GM21825 (cell line): Measurements from ENCODE around the gene CDX2.
A peak's percentile ranks its signal among the peaks of the same experiment; 100 is the strongest.
"Not testable (repeated sequence)": the region's sequence is repeated elsewhere in the genome, so short reads cannot be mapped to it uniquely, and the experiment has no call there.

Experiments
- ATAC-seq: cut with Tn5 transposase; IDR thresholded peaks from one replicate; pipeline ENCODE4 v1.9.1; 2021; ENCODE audit warnings: mild to moderate bottlenecking, moderate library complexity; ENCODE audit not compliant: unreplicated experiment

The CDX2 gene, protein sequence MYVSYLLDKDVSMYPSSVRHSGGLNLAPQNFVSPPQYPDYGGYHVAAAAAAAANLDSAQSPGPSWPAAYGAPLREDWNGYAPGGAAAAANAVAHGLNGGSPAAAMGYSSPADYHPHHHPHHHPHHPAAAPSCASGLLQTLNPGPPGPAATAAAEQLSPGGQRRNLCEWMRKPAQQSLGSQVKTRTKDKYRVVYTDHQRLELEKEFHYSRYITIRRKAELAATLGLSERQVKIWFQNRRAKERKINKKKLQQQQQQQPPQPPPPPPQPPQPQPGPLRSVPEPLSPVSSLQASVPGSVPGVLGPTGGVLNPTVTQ

DNA sequence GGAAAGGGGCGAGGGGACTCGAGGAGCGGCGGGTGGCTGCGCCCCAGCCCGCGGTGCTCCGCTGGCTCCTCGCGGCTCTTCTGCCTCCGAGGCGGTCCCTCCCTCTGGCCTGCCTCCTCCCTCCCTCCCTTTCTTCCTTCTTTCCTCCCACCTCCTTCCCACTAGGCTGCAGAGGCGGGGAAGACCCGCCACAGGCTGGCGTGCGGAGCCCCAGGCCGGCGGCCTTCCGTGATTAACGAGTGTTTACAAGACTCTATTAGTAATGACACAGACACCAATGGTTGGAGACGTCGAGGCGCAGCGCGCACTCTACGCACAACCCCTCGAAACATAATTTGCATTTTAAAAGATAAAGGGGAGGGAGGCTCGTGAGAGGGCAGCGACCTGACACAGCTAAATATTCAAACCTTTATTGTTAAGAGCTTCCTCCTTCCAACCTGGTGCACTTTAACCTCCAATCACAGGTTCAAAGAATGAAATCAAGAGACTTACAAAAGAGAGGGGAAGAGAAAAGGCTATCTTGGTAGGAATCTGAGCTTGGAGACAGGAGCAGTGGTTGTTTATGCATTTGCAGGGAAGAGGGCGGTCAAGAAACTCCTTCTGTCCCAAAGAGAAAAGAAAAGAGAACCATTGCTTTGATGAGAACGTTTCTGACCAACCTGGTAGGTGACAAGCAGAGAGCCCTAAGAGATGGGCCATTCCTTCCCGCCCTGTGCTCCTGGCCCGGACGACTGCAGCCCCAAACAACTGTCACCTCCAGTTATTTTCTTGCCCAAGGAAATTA lies at the start of gene CDX2:
Gene CDX2, minus strand, starts transcription at position 234 of the 784 bp plus-strand sequence. CDS start 309 bp downstream, outside the sequence.
- no peak for ATAC-seq

DNA sequence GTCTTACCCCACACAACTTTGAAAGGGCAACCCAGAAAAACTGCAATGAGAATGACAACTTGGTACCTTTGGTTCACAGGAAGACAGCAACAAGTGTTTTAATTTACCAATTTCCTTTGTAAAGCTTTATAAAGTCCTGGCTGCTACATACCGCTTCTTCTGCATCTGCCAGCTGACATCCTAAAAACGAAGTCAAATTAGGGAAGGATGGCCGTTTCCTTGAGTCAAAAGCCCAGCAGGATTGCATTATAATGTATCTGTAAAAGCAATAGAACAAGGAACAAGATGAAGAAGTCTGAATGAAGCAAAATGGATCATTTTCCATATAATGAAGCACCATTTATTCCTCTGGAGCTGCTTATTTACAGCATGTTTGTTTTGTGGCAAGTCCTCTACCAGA lies 45.2 kb upstream of the CDX2 start:
- no peak for ATAC-seq

DNA sequence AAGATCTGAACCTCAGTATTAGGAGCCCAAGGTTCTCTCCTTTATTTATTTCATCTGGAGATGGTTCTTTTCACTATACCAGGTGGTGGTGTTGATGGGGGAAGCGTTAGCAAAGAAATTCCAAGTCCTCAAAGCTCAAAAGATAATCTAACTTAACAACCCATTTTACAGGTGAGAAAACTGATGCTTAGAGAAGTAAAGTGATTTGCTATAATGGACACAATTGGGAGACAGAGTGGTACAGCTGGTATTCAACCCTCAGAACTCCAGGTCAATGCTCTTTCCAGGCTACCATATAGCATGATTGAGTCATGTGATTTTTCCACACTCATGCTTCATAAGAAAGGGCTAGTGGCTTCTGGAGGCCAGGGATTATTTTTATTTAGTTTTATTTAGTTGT lies 44.4 kb upstream of the CDX2 start:
- ATAC-seq = no peak

DNA sequence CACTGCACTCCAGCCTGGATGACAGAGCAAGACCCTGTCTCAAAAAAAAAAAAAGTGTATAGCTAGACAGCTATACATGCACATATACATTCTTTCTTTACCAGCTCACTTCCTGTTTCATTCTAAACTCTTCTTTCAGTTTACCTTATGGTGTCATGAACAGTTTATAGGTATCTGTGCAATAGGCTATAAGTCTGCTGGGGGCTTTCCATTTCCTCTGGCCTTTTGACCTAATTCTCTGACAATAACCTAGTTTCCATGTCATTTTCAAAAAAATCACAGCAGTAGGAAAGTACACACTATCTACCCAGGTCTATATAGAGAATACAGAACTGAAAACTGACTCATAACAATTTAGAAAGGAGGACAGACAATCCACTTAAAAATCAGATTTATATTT lies 43.8 kb upstream of the CDX2 start:
- ATAC-seq = peak; percentile 84

DNA sequence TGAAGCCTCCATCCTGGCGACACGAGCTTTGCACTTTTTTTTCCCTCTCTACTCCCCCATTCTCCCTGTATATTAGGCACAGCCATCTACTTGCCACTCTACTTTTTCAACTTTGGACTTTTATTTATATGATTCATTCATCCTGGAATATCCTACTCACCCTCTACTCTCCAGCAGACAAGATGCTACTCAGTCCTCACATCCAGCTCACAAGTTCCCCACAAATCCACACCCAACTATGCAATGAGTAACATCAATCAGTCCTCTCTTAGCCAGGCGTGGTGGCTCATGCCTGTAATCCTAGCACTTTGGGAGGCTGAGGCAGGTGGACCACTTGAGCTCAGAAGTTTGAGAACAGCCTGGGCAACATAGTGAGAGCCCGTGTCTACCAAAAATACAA lies 43.3 kb upstream of the CDX2 start:
- ATAC-seq = no peak

DNA sequence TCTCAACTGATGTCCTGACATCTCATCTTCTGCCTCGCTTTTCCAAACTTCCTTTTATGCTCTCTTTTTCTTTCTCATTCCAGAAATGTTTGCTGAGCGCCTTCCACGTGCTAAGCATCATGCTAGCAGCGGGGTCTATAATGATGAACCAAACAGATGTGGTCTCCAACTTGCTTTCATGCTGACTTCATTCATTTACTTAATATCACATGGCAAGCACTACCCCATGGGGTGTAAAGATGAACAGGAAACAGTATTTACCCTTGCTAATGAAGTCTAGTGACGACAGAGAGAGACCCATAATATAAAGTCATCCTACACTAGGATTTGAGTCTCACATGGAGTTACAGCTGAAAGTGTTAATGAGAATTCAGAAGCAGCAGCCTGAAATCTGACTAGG lies 40.9 kb upstream of the CDX2 start:
- ATAC-seq = no peak

DNA sequence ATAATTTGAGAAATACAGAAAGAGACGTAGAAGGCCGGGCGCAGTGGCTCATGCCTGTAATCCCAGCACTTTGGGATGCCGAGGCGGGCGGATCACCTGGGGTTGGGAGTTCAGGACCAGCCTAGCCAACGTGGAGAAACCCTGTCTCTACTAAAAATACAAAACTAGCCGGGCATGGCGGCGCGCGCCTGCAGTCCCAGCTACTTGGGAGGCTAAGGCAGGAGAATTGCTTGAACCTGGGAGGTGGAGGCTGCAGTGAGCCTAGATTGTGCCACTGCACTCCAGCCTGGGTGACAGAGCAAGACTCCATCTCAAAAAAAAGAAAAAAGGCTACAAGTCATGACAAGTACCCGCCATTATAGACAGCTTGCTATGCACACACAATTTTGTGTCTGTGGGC lies 35.9 kb upstream of the CDX2 start:
- ATAC-seq = not testable (repeated sequence)

DNA sequence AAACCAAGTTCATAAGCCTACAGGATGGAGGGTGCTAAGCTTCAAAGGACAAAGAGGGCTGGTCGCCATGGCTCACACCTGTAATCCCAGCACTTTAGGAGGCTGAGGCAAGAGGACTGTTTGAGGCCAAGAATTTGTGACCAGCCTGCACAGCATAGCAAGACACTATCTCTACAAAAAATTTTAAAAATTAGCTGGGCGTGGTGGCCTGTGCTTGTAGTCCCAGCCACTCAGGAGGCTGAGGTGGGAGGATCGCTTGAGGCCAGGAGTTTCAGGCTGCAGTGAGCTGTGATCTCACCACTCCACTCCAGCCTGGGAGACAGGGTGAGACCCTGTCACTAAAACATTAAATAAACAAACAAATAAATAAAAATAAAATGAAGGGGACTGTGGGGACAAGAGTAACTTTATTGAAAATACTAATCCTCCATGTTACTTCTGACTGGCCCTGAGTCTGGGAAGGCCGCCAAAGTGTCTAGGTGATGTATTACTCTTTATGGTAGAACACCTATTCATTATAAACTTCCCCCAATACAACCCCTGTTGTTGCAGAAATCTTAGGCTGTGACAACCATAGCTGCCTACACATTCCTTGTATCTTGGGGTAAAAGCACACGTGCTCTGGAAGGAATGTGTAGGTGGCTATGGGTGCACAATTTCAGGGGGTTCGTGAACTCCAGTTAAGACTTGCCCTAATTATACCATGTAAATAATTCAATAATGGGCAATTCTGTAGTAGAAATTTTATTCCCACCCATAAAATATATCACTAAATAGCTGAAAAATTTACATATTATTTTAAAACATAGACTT lies 34.0 kb upstream of the CDX2 start:
- ATAC-seq = no peak

DNA sequence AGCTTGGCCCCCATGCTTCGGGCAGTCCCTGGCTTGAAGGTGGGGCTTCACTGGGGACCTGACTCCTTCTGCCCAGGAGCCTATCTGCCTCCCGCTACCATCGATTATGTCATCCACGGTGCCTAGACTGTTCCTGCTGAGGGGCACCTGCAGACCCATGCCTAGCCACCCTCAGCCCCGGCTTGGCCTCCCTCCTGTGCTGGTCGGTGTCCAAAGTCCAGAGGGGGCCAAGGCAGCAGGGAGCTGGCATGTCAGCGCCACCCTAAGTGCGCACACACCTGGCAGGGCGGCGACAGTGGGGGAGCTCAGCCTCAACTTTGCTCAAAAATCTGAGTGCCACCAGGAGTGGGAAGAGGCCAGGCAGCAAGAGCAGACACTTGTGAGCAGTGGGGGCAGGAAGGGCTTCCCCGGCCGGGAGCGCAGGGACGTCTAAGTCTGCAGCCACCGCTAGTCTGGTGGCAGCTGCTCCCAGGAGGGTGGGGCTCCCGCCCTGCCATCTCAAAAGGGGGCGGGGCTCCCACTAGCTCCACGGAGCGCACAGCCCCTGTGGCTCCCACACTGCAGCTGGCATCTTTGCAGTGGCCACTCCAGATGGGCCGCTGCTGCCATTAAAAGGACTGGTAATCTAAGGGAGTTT lies 32.8 kb upstream of the CDX2 start:
- no peak for ATAC-seq

DNA sequence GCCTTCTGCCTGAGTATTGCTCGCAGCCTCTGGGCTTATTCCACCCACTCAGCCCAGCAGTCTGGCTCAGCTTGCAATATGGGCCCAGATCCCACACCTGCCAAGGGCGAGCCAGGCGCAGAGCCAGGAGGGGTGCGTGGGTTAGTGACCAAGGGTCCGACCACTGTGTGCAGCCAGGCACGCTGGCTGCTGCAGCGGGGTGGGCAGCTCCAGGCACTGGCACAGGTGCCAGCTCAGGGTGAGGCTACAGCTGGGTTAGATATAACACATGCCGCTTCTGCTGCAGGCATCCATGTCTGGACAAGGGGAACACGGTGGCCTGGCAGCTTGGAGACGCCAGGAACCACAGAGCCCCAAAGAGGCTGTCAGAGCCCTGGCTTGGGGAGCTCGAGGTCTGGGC lies 31.9 kb upstream of the CDX2 start:
- ATAC-seq = no peak

DNA sequence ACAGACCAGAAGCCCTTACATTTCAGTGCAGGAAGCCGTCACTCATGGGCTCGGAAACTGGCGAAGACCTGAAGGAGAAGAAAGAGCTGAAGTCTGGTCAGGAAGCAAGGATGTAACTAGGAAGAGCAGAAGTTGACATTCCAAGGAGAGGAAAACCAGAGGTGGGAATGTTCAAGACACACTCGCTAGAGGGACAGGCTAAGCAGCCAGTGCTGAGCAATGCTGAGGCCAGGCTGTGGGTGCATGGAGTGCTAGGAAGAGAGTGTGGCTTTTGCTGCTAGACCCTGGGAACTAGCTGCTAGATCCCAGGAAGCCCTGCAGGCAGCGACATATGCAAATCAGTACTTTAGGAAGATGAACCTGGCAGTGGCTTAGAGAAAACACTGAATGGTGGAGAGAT lies 31.5 kb upstream of the CDX2 start:
- ATAC-seq = no peak

DNA sequence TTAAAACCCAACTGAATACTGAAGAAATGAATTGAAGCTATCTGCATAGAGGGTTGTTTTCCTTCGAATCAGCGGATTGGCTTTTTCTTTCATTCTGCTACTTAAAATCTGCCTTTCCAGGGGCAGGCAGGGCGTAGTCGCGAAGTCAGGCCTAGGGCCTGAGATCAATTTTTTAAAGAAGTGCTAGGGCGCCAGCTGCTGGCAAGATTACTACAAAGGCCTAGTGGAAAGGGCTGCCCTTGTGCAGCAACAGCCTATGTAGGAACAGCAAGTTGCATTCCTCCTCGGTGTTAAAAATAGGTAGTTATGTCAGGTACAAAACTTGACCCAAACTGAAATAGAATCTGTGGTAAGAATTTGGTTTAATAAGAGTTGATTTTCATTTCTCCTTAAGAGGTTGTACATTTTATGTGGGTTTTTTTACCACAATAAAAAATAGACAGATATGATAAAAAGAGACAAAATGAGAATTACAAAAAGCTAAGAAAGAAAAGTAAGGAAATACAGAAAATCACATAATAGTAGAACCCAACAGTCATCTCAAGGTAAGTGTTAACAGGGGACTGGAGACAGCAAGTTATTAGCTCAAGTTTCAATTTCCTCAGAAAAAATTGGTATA lies 28.9 kb upstream of the CDX2 start:
- ATAC-seq = no peak

DNA sequence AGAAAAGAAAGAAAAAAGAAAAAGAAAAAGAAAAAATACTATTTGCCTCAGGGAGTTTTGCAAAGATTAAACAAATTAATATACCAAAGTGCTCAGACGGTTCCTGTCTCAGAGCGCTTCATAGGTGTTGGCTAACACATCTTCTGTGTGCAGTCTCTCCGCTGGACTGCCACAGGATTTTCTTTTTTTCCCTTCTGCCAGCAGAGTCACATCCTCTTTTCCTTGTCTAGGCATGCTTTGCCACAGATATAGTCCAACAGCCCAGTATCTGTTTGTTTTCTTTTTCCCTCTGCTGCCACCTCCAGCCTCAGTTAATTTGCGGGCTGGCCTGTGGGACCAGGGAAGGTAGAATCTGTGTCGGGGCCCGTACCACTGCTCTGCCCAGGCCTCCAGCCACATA lies 22.8 kb upstream of the CDX2 start:
- no peak for ATAC-seq

DNA sequence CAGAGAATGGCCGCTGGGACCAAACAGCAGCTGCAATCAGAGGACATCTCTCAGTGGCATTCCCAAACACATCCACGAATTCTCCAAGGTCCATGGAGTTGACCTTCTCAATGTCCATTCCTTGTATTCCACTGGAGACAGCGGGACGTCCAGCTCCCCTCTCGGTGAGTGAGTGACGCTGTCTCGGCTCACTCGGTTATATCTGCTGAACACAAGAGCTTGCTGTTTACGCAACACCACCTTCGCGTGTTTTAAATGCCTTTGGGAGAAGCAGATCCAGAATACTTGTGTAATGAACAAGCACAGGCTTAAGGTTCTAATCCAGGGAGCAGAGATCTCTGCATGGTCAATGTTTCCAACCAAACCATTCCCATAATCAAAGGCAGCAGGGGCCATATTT lies 19.4 kb upstream of the CDX2 start, which contains the start of gene URAD:
Gene URAD, minus strand, starts transcription at position 174 of the 400 bp plus-strand sequence. Its CDS starts 56 bp downstream, at position 118.
- ATAC-seq = no peak

DNA sequence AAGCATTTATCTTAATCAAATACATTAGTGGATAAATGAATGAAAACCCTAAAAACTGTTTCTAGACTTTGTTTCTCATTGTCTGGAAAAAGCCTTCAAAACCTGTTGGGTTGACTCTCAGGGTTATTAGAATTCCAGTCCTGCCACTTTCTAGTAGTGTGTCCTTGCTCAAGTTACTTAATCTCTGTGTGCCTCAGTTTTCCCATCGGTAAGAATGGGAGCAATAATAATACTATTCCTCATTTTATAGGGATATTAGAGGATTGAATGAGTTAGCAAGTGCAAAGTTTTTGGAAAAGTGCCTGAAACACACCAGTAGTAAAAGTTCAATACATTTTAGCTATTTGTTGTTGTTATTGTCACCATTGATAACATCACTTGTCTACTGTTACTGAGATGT lies 16.5 kb upstream of the CDX2 start:
- ATAC-seq = no peak

DNA sequence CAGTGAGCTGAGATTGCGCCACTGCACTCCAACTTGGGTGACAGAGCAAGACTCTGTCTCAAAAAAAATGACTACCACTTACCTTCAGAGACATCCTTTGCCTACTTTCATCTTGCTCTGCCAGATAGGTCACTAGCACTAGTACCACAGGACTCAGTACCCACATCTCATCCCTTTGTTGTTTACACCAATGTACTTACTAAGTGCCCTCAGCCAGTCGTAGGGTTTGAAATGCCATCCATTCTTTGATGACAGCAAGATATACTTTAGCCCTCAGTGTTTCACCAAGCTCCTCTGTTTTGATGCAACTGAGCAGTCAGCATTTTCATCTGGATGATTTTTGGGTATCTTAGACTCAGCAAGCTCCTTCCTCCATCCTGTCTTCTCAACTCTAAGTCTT lies 13.2 kb upstream of the CDX2 start:
- no peak for ATAC-seq

DNA sequence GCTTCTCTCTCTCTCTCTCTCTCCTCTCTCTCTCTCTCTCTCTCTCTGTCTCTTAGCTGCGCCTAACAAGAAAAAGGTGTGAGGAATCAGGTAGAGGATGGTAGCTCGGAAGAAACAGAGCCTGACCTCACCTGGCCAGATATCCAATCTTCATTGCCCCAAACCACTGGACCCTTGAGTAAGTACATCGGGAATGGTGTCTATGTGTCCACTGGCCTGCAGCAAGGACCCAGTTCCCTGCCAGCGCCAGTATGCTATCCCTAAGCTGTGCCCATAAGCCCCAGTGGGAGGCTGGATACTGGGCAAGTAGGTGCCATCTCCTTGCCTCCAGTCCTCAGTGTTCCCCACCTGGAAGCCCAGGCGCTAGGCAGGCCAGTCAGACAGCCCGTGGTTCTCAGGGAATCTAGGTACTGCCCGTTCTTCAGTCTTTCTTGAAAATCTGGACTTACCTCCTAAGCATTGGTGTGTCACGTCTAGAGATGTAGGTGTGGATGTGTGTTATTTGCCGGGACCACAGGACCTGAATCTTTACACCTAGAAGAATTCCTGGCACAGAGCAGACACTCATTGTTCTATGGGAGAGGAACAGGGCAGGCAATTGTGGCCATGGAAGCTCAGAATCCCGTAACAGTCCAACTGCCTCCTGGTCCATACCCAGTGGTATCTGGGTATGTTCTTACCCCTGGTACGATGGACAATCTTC lies 12.0 kb upstream of the CDX2 start:
- ATAC-seq = no peak

DNA sequence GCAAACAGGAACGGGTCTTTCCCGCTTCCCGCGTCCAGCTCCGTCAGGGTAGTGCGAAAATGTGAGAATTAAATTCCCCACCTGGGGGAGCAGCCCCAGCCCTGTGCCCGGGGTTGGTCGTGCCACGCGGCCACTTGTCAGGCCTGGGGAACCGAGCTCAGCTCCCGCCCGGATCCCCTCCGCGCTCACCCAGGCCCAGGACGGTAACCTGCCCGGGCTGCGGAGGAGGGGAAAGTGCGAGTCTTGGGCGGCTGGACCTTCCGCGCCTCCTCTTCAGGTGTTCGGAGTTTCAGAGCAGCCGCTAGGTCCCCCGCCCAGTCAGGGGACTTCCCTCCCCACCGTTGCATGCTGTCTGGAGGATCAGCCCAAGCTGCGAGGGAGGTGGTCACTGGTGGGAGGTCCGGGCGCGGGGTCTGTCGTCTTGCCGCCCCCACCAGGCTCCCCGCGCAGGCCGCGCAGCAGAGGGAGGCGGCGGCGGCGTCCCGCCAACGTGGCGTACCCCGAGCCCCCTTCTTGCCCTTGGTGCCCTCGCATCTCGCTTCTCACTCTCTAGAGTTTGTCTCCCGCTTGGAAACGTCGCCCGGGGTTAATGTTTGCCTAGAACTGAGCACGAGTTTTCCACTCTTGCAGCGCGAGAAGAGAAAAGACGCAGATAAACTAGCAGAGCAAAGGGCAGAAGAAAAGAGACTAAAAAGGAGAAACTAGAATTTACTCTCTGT lies 11.3 kb upstream of the CDX2 start:
- no peak for ATAC-seq

DNA sequence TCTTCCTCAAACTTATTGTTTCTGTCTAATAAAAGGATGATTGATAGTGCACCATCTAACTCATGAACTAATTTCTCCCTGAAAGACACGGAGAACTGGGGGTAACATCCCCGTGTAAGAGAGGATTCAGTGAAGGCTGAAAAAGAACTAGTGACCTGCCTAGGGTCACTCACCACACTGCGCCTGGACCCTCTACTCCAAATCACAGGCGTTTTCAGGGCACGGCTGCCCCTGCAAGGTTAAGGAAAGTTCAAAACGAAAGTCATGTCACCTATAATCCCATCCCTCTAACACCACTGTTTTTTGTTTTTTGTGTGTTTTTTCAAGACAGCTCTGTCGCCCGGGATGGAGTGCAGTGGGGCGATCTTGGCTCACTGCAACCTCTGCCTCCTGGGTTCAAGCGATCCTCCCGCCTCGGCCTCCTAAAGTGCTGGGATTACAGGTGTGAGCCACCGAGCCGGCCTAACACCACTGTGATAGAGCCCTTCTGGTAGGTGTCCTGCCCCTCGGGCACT lies 10.7 kb upstream of the CDX2 start:
- no peak for ATAC-seq
